BLaER1 (cell line): ENCODE data around the gene SYT17.

Source experiments
- H3K27ac ChIP-seq: shearing (Covaris generic); formaldehyde crosslinking; 2 replicates; pipeline ENCODE4 v1.8.1; 2022
- H3K27me3 ChIP-seq: shearing (Covaris generic); formaldehyde crosslinking; 2 replicates; pipeline ENCODE4 v1.8.1; 2022
- H3K36me3 ChIP-seq: shearing (Covaris generic); formaldehyde crosslinking; 2 replicates; pipeline ENCODE4 v1.8.1; 2022
- H3K4me1 ChIP-seq: shearing (Covaris generic); formaldehyde crosslinking; 2 replicates; pipeline ENCODE4 v1.8.1; 2022
- H3K4me2 ChIP-seq: shearing (Covaris generic); formaldehyde crosslinking; 2 replicates; pipeline ENCODE4 v1.8.1; 2022
- H3K4me3 ChIP-seq: shearing (Covaris generic); formaldehyde crosslinking; 2 replicates; pipeline ENCODE4 v1.8.1; 2022
- H3K9ac ChIP-seq: shearing (Covaris generic); formaldehyde crosslinking; 2 replicates; pipeline ENCODE4 v1.8.1; 2022
- H3K9me3 ChIP-seq: shearing (Covaris generic); formaldehyde crosslinking; 2 replicates; pipeline ENCODE4 v1.8.1; 2022
- H4K20me1 ChIP-seq: shearing (Covaris generic); formaldehyde crosslinking; 2 replicates; pipeline ENCODE4 v1.8.1; 2022
- Cebpa-rat ChIP-seq: shearing (Covaris generic); IDR thresholded peaks from 2 replicates; pipeline ENCODE4 v1.8.1; 2022

Gene SYT17

DNA sequence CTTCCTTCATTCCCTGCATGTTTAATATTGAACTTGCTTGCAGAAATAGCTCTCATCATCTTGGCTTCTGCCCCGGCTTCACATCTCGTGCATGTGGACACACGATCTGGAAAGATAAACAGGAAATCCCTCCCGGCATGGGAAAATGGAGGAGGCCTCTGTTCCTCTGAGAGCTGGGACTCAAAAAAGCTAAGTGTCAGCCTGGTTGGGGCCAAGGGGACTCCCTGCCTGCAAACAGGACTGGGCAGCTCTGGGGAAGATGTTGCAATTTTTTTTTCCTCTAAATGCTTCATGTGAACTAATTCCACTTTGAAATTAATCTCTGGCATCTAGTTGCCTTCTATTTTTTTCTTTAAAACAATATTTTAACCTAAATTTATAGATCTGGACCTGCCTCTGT is 29.4 kb upstream of the SYT17 start:
- Histone ChIP-seq H3K27ac (no peak overlapping the region), H3K4me1 (no peaks in the 10 kb centered on the region), H3K36me3 (no peaks in the 10 kb centered on the region), H3K4me2 (no peak overlapping the region), H3K9ac (no peak overlapping the region), H3K27me3 (no peaks in the 10 kb centered on the region), H3K4me3 (no peak overlapping the region), H4K20me1 (no peaks in the 10 kb centered on the region), H3K9me3 (no peaks in the 10 kb centered on the region)
- no peak for TF ChIP-seq Cebpa-rat

DNA sequence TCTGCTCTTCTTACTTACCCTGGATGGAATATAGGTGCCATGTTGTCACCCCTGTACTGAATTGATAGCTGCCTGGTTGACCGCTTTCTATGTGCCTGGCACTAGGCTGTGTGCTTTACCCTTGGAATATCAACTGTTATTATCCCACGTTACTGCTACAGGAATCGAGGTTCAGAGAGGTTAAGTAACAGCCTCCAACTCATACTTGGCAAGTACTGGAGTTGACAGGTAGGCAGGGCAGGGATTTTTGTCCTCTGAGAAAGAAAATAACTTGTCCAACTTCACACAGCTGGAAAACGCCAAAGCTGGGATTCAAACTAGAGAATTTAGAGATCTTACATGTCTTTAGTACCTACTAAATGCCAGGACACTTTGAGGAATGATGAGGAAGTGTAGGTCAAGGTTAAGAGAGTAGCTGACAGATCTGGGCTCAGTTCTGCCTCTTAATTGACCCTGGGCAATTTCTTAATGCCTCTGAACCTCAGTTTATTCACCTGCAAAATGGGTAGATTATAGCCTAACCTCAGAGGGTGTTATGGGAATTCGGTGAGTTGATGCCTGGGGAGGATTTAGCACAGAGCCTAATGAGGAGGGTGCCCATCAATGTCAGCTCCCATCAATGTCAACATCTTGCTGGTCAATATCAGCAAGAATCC is 28.5 kb upstream of the SYT17 start:
- H3K9ac ChIP-seq = no peak overlapping the region
- no peaks in the 10 kb centered on the region for H4K20me1 ChIP-seq
- TF ChIP-seq Cebpa-rat = no peak
- H3K27me3 ChIP-seq = no peaks in the 10 kb centered on the region
- no peaks in the 10 kb centered on the region for H3K36me3 ChIP-seq
- H3K4me1 ChIP-seq = no peaks in the 10 kb centered on the region
- H3K9me3 ChIP-seq = no peaks in the 10 kb centered on the region
- no peak overlapping the region for H3K4me3 ChIP-seq
- H3K4me2 ChIP-seq = no peak overlapping the region
- no peak overlapping the region for H3K27ac ChIP-seq

DNA sequence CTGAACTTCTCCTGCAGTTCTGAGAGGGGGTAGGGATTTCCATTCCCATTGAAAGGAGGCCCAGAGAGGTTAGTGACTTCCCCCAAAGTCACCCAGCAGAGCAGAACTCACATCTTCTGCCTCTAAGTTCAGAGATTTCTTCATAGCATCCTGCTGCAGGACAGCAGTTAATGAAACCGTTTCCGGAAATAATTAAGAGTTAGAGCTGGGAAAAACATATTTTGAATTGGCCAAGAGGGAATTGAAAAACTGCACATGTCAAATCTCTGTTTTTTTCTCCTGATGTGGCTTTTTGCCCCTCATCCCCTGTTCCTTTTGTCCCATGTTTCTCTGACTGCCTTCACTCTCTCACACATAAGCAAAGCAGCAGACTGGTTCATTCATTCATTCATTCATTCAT is 27.6 kb upstream of the SYT17 start:
- no peaks in the 10 kb centered on the region for H3K27me3 ChIP-seq
- no peak overlapping the region for H3K4me2 ChIP-seq
- H4K20me1 ChIP-seq = no peaks in the 10 kb centered on the region
- no peaks in the 10 kb centered on the region for H3K9me3 ChIP-seq
- no peaks in the 10 kb centered on the region for H3K4me1 ChIP-seq
- no peak overlapping the region for H3K27ac ChIP-seq
- no peak overlapping the region for H3K4me3 ChIP-seq
- H3K9ac ChIP-seq = no peak overlapping the region
- H3K36me3 ChIP-seq = no peaks in the 10 kb centered on the region
- TF ChIP-seq Cebpa-rat = no peak

DNA sequence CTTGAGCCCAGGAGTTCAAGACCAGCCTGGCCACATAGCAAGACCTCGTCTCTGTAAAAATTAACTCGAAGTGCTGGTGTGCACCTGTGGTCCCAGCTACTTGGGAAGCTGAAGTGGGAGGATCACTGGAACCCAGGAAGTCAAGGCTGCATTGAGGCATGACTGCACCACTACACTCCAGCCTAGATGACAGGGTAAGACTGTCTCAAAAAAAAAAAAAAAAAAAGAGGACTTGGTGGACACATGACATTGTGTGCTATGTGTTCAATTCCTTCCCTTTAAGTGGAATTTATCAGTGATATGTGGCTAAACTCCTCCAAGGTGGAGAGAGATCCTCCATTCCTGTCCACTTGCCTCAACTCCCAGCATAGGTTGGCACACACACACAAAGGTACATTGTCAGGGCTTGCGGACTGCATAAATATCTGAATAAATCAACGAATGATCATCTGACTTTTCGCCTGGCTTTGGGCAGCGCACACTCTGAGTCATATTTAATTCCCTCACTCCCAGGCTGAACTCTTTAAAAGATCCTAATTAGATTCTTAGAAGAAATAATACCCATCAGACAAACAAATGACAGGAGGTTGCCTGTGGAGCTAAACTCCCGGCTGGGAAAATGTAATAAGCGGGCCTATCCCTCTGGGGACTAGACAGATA is 25.0 kb upstream of the SYT17 start:
- no peak overlapping the region for H3K9ac ChIP-seq
- H3K4me3 ChIP-seq = no peak overlapping the region
- H3K9me3 ChIP-seq = peaks cover 7% of the 10 kb centered on the region; the same call in 1 of the 2 replicates
- no peaks in the 10 kb centered on the region for H3K4me1 ChIP-seq
- no peak for TF ChIP-seq Cebpa-rat
- no peaks in the 10 kb centered on the region for H4K20me1 ChIP-seq
- H3K27me3 ChIP-seq = no peaks in the 10 kb centered on the region
- no peaks in the 10 kb centered on the region for H3K36me3 ChIP-seq
- no peak overlapping the region for H3K27ac ChIP-seq
- H3K4me2 ChIP-seq = no peak overlapping the region

DNA sequence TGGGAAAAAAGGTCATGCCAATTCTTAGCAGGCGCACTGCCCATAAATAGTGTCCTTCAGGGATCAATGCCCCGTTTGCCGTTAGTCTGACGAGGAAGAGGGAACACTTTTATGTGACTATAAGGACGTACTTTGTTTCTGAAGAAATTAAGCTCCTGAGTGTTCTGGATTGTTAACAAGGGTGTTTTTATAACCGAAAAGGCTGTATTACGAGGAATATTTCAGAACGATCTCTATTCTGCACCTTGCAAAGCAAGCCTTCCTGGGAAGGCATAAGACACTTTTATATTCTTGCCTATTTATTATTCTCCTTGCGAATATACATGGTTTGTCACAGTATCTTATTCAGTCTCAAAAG is 24.5 kb upstream of the SYT17 start:
- Histone ChIP-seq H3K4me3 (no peak overlapping the region), H4K20me1 (no peaks in the 10 kb centered on the region), H3K36me3 (no peaks in the 10 kb centered on the region), H3K4me1 (no peaks in the 10 kb centered on the region), H3K27me3 (no peaks in the 10 kb centered on the region), H3K9ac (no peak overlapping the region), H3K4me2 (no peak overlapping the region), H3K27ac (no peak overlapping the region), H3K9me3 (peaks cover 12% of the 10 kb centered on the region; the same call in 1 of the 2 replicates)
- TF ChIP-seq Cebpa-rat = no peak

DNA sequence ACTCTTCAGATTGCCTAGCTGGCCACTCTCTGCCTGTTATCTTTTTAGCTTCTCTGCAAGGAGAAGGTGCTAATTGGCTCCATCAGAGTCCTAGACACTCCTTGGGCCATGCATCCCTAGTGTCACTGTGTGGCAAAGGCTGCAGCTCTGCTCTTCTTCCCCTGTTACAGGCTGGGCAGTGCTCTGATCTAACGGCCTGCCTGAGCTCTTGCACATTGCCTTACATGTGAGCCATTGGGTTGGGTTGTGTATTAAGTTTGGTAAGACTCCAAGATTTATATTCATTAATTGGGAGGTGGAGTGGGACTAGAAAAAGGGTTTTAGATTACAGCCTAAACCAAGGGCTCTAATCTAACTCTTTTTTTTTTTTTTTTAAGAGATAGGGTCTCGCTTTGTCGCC is 23.0 kb upstream of the SYT17 start:
- no peak overlapping the region for H3K9ac ChIP-seq
- H3K9me3 ChIP-seq = peaks cover 12% of the 10 kb centered on the region; the same call in 1 of the 2 replicates
- TF ChIP-seq Cebpa-rat = no peak
- H3K4me3 ChIP-seq = no peak overlapping the region
- no peaks in the 10 kb centered on the region for H3K4me1 ChIP-seq
- H3K27ac ChIP-seq = no peak overlapping the region
- no peaks in the 10 kb centered on the region for H4K20me1 ChIP-seq
- no peak overlapping the region for H3K4me2 ChIP-seq
- H3K27me3 ChIP-seq = no peaks in the 10 kb centered on the region
- no peaks in the 10 kb centered on the region for H3K36me3 ChIP-seq

DNA sequence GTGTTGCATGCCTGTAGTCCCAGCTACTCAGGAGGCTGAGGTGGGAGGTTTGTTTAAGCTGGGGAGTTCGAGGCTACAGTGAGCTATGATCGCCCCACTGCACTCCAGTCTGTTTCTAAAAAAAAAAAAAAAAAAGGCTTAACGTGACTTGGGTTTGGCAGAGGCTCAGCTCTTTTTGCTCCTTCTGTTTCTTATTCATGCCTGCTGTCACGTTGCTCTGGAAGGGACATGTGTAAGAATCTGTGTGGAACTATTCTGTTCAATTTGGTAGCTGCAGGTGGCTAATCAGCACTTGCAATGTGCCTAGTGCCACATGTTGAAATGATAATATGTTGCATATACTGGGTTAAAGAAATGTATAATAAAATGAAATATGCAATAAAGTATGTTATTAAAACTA is 20.9 kb upstream of the SYT17 start:
- Histone ChIP-seq H3K4me1 (no peaks in the 10 kb centered on the region), H3K4me3 (no peak overlapping the region), H3K27ac (no peak overlapping the region), H3K9ac (no peak overlapping the region), H3K36me3 (no peaks in the 10 kb centered on the region), H3K4me2 (no peak overlapping the region), H3K9me3 (peaks cover 12% of the 10 kb centered on the region; the same call in 1 of the 2 replicates), H4K20me1 (no peaks in the 10 kb centered on the region), H3K27me3 (no peaks in the 10 kb centered on the region)
- TF ChIP-seq Cebpa-rat = no peak

DNA sequence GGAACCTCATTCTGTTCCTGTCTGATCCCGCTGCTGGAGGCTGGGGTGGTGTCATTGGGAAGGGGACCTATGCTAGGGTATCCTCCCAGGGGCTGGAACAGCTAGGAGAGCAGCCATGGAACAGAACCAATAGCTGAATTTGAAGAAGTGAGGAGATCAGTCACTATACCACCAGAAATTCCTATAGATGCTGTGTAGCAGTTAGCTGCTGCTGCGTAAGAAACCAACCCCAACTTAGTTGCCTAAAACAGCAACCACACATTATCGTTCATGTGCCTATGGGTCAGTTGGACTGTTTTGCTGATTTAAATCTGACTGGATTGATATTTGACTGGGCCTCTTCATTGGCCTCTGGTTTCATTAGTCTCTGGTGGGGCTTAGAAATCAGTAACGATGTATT is 20.4 kb upstream of the SYT17 start:
- Histone ChIP-seq H3K36me3 (no peaks in the 10 kb centered on the region), H4K20me1 (no peaks in the 10 kb centered on the region), H3K27me3 (no peaks in the 10 kb centered on the region), H3K4me2 (no peak overlapping the region), H3K27ac (no peak overlapping the region), H3K4me1 (no peaks in the 10 kb centered on the region), H3K9me3 (peaks cover 12% of the 10 kb centered on the region; the same call in 1 of the 2 replicates), H3K4me3 (no peak overlapping the region), H3K9ac (no peak overlapping the region)
- TF ChIP-seq Cebpa-rat = no peak

DNA sequence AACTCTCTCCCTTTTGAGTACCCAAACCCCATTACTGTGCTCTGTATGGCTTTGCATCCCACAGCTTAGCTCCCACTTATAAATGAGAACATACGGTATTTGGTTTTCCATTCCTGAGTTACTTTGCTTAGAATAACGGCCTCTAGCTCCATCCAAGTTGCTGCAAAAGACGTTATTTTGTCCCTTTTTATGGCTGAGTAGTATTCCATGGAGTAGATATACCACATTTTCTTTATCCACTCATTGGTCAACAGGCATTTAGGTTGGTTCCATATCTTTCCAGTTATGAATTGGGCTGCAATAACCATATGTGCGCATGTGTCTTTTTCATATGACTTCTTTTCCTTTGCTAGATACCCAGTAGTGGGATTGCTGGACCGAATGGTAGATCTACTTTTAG is 19.9 kb upstream of the SYT17 start:
- H3K9ac ChIP-seq = no peak overlapping the region
- no peak overlapping the region for H3K4me3 ChIP-seq
- no peaks in the 10 kb centered on the region for H3K4me1 ChIP-seq
- peaks cover 12% of the 10 kb centered on the region; the same call in 1 of the 2 replicates for H3K9me3 ChIP-seq
- no peaks in the 10 kb centered on the region for H3K36me3 ChIP-seq
- H4K20me1 ChIP-seq = no peaks in the 10 kb centered on the region
- H3K27me3 ChIP-seq = no peaks in the 10 kb centered on the region
- no peak overlapping the region for H3K27ac ChIP-seq
- TF ChIP-seq Cebpa-rat = no peak
- no peak overlapping the region for H3K4me2 ChIP-seq

DNA sequence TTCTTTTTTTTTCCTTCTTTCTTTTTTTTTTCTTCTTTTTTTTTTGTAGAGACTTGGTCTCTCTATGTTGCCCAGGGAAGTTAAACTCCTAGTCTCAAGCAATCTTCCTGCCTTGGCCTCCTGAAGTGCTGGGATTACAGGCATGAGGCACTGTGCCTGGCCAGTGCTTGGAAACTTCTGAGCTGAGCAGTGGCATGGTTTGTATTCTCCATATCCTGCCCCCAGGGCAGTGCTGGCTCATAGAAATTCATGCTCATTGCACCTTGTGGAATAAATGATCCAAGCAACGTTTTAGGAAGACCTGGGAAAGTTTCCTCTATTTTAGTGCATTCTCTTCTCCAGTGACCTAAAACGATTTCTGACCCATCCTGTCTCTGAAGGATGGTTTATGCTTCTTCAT is 16.7 kb upstream of the SYT17 start:
- Histone ChIP-seq H3K4me3 (no peak overlapping the region), H4K20me1 (no peaks in the 10 kb centered on the region), H3K27me3 (no peaks in the 10 kb centered on the region), H3K4me2 (no peak overlapping the region), H3K9me3 (peaks cover 22% of the 10 kb centered on the region), H3K36me3 (no peaks in the 10 kb centered on the region), H3K27ac (no peak overlapping the region), H3K4me1 (no peaks in the 10 kb centered on the region), H3K9ac (no peak overlapping the region)
- TF ChIP-seq Cebpa-rat = no peak
